AG09309 (cell line): ENCODE measurements around the gene RNF220.

Source experiments
- DNase-seq: peaks from one replicate; pipeline ENCODE4 v3.0.0-alpha.2; 2010; ENCODE audit warnings: low read depth
- H3K4me3 ChIP-seq: 2 replicates; pipeline ENCODE4 v1.5.1; 2011; ENCODE audit warnings: mild to moderate bottlenecking, low read depth, low read length, moderate library complexity; ENCODE audit not compliant: control insufficient read depth
- TF ChIP-seq, protein P1 (sequence below): IDR thresholded peaks from 2 replicates; pipeline ENCODE4 v1.5.1; 2011; ENCODE audit warnings: mild to moderate bottlenecking, low read depth, low read length, inconsistent platforms; ENCODE audit not compliant: insufficient read depth, control insufficient read depth; ENCODE audit errors: missing control alignments

Gene RNF220

GRCh38 chr1:44512313-44512885, 107.3 kb downstream of the RNF220 start:
- TF ChIP-seq, protein P1, sequence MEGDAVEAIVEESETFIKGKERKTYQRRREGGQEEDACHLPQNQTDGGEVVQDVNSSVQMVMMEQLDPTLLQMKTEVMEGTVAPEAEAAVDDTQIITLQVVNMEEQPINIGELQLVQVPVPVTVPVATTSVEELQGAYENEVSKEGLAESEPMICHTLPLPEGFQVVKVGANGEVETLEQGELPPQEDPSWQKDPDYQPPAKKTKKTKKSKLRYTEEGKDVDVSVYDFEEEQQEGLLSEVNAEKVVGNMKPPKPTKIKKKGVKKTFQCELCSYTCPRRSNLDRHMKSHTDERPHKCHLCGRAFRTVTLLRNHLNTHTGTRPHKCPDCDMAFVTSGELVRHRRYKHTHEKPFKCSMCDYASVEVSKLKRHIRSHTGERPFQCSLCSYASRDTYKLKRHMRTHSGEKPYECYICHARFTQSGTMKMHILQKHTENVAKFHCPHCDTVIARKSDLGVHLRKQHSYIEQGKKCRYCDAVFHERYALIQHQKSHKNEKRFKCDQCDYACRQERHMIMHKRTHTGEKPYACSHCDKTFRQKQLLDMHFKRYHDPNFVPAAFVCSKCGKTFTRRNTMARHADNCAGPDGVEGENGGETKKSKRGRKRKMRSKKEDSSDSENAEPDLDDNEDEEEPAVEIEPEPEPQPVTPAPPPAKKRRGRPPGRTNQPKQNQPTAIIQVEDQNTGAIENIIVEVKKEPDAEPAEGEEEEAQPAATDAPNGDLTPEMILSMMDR: no peak
- no peak for DNase-seq
- no peak overlapping the region for H3K4me3 ChIP-seq

DNA sequence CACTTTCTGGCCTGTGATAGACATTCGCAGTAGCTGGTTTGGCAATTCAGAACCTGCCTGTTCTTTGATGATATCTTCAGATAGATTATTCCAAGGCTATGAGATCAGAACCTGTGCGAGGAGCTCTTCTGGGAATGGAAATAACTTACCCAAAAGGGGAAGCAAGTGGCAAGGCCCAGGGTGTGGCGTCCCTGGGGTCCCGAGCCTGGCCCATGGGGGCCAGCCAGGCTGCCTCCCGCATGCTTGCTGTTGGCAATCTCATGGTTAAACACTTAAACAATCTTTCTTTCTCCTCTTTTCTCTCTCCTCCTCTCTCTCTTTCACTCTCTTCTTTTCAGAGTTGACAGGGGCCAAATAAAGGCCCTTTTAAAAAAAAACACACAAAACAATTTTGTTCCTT, 108.1 kb downstream of the RNF220 start:
- H3K4me3 ChIP-seq: no peak overlapping the region
- TF ChIP-seq, protein P1: no peak
- DNase-seq: no peak

GRCh38 chr1:44514673-44515072, 109.6 kb downstream of the RNF220 start:
- H3K4me3 ChIP-seq: no peak overlapping the region

DNA sequence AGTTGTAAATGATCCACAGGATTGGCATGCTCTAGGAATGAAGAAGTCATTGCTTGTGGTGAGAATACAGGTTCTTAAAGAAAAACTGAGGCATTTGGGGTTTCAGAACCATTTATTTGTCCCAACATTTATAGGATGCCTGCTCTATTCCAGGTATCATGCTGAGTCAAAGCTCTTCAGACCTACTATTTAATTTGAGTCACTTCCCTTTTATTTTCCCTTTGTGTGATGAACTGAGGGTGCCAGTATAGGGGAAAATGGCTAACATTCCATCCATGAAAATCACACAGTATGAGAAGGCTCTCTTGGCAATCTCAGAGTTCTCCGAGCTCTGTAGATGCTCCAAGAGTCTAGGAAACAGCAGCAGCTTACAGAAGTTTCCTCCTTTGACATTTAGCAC, 110.4 kb downstream of the RNF220 start:
- DNase-seq: no peak
- TF ChIP-seq, protein P1: no peak
- no peak overlapping the region for H3K4me3 ChIP-seq

More at GRCh38 chr1:44514673-44515072, 109.6 kb downstream of the RNF220 start:
- TF ChIP-seq, protein P1: no peak
- no peak for DNase-seq

DNA sequence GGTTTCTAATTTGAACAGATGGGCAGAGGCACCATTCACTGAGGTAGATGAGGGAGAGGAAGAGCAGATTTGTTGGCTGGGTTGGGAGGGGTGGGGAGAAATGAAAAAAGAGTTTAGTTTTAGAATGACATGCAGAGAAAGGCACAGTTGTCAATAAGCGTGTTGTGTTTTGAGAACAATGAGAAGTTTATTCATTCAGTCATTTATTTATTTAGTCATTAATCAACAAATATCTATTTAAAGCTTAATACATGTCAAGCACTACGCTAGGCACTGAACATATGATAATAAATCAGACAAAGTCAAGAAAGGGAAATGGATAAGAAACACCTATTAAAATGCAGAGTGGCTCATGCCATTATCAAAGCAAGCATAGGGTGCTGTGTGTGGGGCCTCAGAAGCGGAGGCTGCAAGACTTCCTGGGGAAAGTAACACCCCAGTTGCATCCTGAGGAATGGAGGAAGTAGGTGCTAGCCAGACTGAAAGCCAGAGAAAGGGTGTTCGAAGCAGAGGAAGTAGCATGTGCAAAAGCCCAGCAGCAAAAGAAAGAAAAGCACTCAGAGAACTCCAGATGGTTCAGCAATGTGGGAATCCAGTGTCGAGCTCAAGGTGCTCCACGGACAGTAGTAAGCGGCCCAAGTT, 114.1 kb downstream of the RNF220 start:
- TF ChIP-seq, protein P1: no peak
- DNase-seq: no peak
- H3K4me3 ChIP-seq: no peak overlapping the region

- no peak for DNase-seq
- H3K4me3 ChIP-seq: no peak overlapping the region
- TF ChIP-seq, protein P1: no peak
Measured at GRCh38 chr1:44521378-44522080, 116.5 kb downstream of the RNF220 start.
